GM21447 (cell line): ENCODE results near the gene CIART.
"Not testable (repeated sequence)": the region's sequence is repeated elsewhere in the genome, so short reads cannot be mapped to it uniquely, and the experiment has no call there.

Experiments
- ATAC-seq: cut with Tn5 transposase; IDR thresholded peaks from one replicate; pipeline ENCODE4 v1.9.1; 2021; ENCODE audit not compliant: unreplicated experiment

Gene CIART

GRCh38 chr1:150302338-150302737 is 20.0 kb downstream of the CIART start:
- no peak for ATAC-seq

DNA sequence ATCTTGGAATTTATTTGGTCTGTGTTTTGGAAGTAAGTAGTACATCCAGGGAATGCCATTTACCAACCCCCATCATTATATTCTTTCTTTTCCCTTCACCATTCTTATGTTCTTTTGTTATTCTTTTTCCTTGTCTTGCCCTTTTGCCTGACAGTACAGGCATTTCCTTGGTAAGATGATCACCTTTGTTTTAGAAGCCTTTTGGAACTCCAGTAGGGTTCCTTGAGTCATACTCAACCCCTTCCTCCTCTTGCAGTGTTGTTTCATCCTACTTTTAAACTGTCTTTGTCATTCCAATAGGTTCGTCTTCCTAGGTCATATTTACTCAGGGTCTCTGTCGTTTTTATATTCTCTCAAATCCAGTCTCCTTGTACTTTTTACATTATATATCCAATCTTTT is 20.5 kb downstream of the CIART start:
- ATAC-seq = no peak

DNA sequence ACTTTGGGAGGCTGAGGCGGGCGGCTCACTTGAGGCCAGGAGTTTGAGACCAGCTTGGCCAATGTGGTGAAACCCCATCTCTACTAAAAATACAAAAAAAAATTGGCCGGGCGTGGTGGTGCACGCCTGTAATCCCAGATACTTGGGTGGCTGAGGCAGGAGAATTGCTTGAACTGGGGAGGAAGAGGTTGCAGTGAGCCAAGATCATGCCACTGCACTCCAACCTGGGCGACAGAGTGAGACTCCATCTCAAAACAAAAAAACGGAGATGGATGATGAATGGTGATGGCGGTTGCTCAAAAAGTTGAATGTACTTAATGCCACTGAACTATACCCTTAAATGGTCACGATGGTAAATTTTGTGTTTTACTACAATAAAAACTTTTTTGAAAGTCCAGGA is 26.2 kb downstream of the CIART start:
- ATAC-seq = not testable (repeated sequence)

GRCh38 chr1:150309758-150310508 is 27.6 kb downstream of the CIART start:
- no peak for ATAC-seq

DNA sequence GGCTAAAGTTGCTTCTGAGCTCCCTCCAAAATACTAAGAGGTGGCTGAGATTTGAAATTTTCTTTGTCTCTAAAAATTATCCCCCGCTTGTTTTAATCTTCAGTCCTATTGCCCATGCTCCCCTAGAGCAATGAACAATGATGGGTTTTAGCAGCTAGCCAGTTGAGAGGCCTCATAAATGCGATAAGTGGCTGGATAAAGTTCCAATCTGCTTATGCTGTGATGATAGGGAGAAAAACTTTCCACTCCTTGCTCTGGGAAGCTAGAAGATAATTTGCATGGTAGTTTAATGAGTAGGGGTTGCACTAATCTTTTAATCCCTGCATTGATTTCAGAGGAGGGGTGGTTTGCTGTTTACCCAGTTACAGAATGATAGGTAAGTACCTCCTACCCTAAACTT is 29.4 kb downstream of the CIART start:
- no peak for ATAC-seq

- not testable (repeated sequence) for ATAC-seq
Measured at GRCh38 chr1:150314691-150315090, 32.3 kb downstream of the CIART start.

- ATAC-seq = no peak
Measured at GRCh38 chr1:150320667-150320978, 38.3 kb downstream of the CIART start.

DNA sequence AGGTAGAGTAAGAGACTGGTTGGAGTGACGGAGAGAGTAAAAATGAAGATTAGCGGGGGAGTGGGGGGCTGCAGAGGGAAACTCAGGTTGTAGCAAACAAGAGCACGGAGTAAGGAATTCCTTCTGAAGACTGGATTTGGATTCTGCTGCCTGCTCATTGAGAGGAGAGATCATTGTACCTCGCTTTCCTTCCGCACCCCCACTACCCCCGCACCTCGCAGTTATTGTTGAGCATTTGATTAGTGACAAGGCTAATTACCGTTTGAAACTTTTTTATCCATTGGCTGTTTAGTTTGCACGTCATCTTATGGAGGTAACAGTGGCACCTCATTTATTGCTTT is 39.4 kb downstream of the CIART start:
- ATAC-seq = no peak

DNA sequence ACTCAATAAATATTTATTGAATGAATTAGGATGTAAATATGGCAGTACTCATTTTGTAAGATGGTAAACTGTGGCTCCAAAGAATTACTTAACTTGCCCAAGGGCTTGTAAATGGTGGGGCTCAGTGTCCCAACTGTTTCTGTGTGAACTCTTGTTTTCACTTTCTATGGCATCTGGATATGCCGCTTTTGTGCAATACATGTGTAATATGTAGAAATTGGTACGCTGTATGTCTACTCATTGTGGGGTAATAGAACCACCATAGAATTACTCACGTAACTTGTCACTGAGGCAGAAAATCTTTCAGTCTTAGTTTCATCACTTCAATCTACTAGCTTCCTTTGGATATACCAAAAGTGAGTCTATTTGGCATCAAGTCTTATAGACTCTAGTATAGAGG is 40.0 kb downstream of the CIART start:
- no peak for ATAC-seq

DNA sequence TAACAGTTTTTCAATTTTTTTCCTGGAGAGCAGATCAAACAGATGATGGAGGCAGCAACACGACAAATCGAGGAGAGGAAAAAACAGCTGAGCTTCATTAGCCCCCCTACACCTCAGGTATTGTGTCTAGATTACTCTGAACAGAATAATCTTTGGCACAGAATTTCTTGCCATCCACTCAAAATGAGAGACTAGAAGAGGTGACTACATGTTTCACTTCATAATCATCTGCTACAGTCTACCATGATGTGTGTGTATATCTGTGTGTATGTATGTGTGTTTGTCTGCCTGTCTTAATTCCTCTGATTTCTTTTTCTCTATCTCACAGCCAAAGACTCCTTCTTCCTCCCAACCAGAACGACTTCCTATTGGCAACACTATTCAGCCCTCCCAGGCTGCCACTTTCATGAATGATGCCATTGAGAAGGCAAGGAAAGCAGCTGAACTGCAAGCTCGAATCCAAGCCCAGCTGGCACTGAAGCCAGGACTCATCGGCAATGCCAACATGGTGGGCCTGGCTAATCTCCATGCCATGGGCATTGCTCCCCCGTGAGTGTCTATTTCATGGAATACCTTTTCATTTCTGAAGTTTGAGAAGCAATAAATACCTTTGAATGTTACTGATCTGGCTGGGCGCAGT is 50.4 kb downstream of the CIART start:
- ATAC-seq = no peak
